ENCODE data around the gene PRG2. TPM values are rescaled to one million over a fixed set of nuclear protein-coding genes. Genes with fewer than 3 reads are reported as not detected.

PRG2 gene
- polyA plus RNA-seq, 3 donors = 1.1 TPM; not detected in 2

- TF ChIP-seq, protein P1, sequence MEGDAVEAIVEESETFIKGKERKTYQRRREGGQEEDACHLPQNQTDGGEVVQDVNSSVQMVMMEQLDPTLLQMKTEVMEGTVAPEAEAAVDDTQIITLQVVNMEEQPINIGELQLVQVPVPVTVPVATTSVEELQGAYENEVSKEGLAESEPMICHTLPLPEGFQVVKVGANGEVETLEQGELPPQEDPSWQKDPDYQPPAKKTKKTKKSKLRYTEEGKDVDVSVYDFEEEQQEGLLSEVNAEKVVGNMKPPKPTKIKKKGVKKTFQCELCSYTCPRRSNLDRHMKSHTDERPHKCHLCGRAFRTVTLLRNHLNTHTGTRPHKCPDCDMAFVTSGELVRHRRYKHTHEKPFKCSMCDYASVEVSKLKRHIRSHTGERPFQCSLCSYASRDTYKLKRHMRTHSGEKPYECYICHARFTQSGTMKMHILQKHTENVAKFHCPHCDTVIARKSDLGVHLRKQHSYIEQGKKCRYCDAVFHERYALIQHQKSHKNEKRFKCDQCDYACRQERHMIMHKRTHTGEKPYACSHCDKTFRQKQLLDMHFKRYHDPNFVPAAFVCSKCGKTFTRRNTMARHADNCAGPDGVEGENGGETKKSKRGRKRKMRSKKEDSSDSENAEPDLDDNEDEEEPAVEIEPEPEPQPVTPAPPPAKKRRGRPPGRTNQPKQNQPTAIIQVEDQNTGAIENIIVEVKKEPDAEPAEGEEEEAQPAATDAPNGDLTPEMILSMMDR (IDR thresholded peaks at IDR 0.05) = no peak
- Histone ChIP-seq H3K27me3 (ENCODE audit: control insufficient read depth in 2 of 2, insufficient read depth in 2 of 2, low read length in 2 of 2) (no peaks in the 10 kb centered on the region), H3K4me3 (replicated peaks in 1 of 3; ENCODE audit: low read depth in 2 of 3, low read length in 3 of 3) (no peak overlapping the region), H3K36me3 (replicated peaks in 1 of 2; ENCODE audit: control insufficient read depth in 1 of 2, insufficient read depth in 2 of 2, low read length in 2 of 2) (no peaks in the 10 kb centered on the region), H3K79me2 (ENCODE audit: insufficient read depth, low read length) (no peaks in the 10 kb centered on the region), H3K9me3 (replicated peaks in 1 of 2; ENCODE audit: control insufficient read depth in 1 of 2, insufficient read depth in 1 of 2, low read length in 2 of 2) (no peaks in the 10 kb centered on the region), H3K4me1 (ENCODE audit: control insufficient read depth in 1 of 2, insufficient read depth in 2 of 2, low read length in 2 of 2) (peaks cover 14 to 17% of the 10 kb centered on the region in 2 donors), H4K20me1 (ENCODE audit: insufficient read depth, low read length) (no peaks in the 10 kb centered on the region), H3K27ac (ENCODE audit: low read depth in 1 of 2, low read length in 2 of 2) (no peak overlapping the region), H3K4me2 (replicated peaks; ENCODE audit: extremely low read depth, low read length, poor library complexity, severe bottlenecking) (no peak overlapping the region), H3K9ac (ENCODE audit: insufficient read depth, low read length, poor library complexity, severe bottlenecking) (no peak overlapping the region), H2AFZ (ENCODE audit: insufficient read depth, low read depth, low read length, poor library complexity, severe bottlenecking) (no peak overlapping the region)
- no peaks in the 10 kb centered on the region for H3K9me3 Mint-ChIP-seq
- no peaks in the 10 kb centered on the region for H3K36me3 Mint-ChIP-seq
- no peak overlapping the region for H3K4me3 Mint-ChIP-seq
- DNase-seq = no peak
- H3K27me3 Mint-ChIP-seq (ENCODE audit: low read depth in 3 of 3) = no peaks in the 10 kb centered on the region
- intact Hi-C loops (cut with micrococcal nuclease) = no loop called here
- no peak overlapping the region for H3K27ac Mint-ChIP-seq
- H3K4me1 Mint-ChIP-seq = peaks cover 6% of the 10 kb centered on the region
- WGBS (ENCODE audit: insufficient coverage) = no CpG with 5 or more reads among the region's 2 CpGs
These were observed 6.3 kb upstream of the PRG2 start for GRCh38 chr11:57396744-57397143.

- TF ChIP-seq, protein P1 (IDR thresholded peaks at IDR 0.05) = no peak
- no peak overlapping the region for H3K27ac Mint-ChIP-seq
These were observed 5.6 kb upstream of the PRG2 start for GRCh38 chr11:57395905-57396623.

More at GRCh38 chr11:57395905-57396623, 5.6 kb upstream of the PRG2 start:
- peaks cover 14 to 21% of the 10 kb centered on the region in 2 donors for H3K4me1 ChIP-seq (ENCODE audit: control insufficient read depth in 1 of 2, insufficient read depth in 2 of 2, low read length in 2 of 2)
- 85% methylated on average over 9 of the region's 11 CpGs for WGBS (ENCODE audit: insufficient coverage)
- no peaks in the 10 kb centered on the region for H3K27me3 ChIP-seq (ENCODE audit: control insufficient read depth in 2 of 2, insufficient read depth in 2 of 2, low read length in 2 of 2)
- intact Hi-C loops (cut with micrococcal nuclease) = no loop called here
- no peak overlapping the region for H3K4me3 ChIP-seq (replicated peaks in 1 of 3; ENCODE audit: low read depth in 2 of 3, low read length in 3 of 3)
- Mint-ChIP-seq H3K27me3 (ENCODE audit: low read depth in 3 of 3) (peaks cover 0 to 1% (median 0%) of the 10 kb centered on the region in 3 donors), H3K4me3 (no peak overlapping the region), H3K9me3 (no peaks in the 10 kb centered on the region), H3K4me1 (peaks cover 12% of the 10 kb centered on the region), H3K36me3 (no peaks in the 10 kb centered on the region)
- no peaks in the 10 kb centered on the region for H3K79me2 ChIP-seq (ENCODE audit: insufficient read depth, low read length)
- no peak overlapping the region for H3K27ac ChIP-seq (ENCODE audit: low read depth in 1 of 2, low read length in 2 of 2)
- no peak for DNase-seq
- no peak overlapping the region for H3K9ac ChIP-seq (ENCODE audit: insufficient read depth, low read length, poor library complexity, severe bottlenecking)
- H3K36me3 ChIP-seq (replicated peaks in 1 of 2; ENCODE audit: control insufficient read depth in 1 of 2, insufficient read depth in 2 of 2, low read length in 2 of 2) = no peaks in the 10 kb centered on the region
- no peaks in the 10 kb centered on the region for H4K20me1 ChIP-seq (ENCODE audit: insufficient read depth, low read length)
- no peak overlapping the region for H2AFZ ChIP-seq (ENCODE audit: insufficient read depth, low read depth, low read length, poor library complexity, severe bottlenecking)
- no peaks in the 10 kb centered on the region for H3K9me3 ChIP-seq (replicated peaks in 1 of 2; ENCODE audit: control insufficient read depth in 1 of 2, insufficient read depth in 1 of 2, low read length in 2 of 2)
- H3K4me2 ChIP-seq (replicated peaks; ENCODE audit: extremely low read depth, low read length, poor library complexity, severe bottlenecking) = no peak overlapping the region
